ENCODE results near the gene SMAD3. TPM values are rescaled to one million over a fixed set of nuclear protein-coding genes. Genes with fewer than 3 reads are reported as not detected.

The SMAD3 gene
- total RNA-seq, 1 experiment from 2014 or later, result 99.5 TPM

- ChIA-PET POLR2A (ENCODE audit: unreplicated experiment) (interaction anchor here (0.7 to 0.8 kb wide), 2 partner anchors 72 to 127 kb away, joined by 3 to 4 read pairs; no protein-coding TSS in a partner anchor), CTCF (interaction anchor here (0.6 kb wide), 1 partner anchor 41 kb away, joined by 6 read pairs; no protein-coding TSS in a partner anchor)
- no TSS peak for BruUV-seq (replicated peaks)
- H3K27ac ChIP-seq, result peak overlapping the region; percentile 85
- TF ChIP-seq EZH2 (IDR thresholded peaks at IDR 0.05; ENCODE audit: low read depth) (no peak), CTCF (conservative IDR thresholded peaks at IDR 0.05) (no peak)
- no peaks in the 10 kb centered on the region for H3K9me3 ChIP-seq (ENCODE audit: insufficient read depth, low read depth)
- H3K4me1 ChIP-seq (replicated peaks; ENCODE audit: insufficient read depth), result peaks cover 60% of the 10 kb centered on the region
- H2AFZ ChIP-seq, result no peak overlapping the region
- no peaks in the 10 kb centered on the region for H4K20me1 ChIP-seq (ENCODE audit: insufficient read depth)
- no peaks in the 10 kb centered on the region for H3K27me3 ChIP-seq (ENCODE audit: insufficient read depth, low read depth)
- intact Hi-C loops (cut with micrococcal nuclease; ENCODE audit: unreplicated experiment), result loop anchor here (5.0 kb wide), 1 partner anchor 228 kb away; no protein-coding TSS in a partner anchor
- H3K79me2 ChIP-seq (ENCODE audit: low read depth), result peaks cover 65% of the 10 kb centered on the region
- DNase-seq, result no peak
- peaks cover 18% of the 10 kb centered on the region for H3K36me3 ChIP-seq (ENCODE audit: low read depth)
- H3K4me2 ChIP-seq, result peak overlapping the region; percentile 30; the same call in 1 of the 2 replicates
- no peaks in the 10 kb centered on the region for H3K9me2 ChIP-seq (ENCODE audit: insufficient read depth)
- H3F3A ChIP-seq (ENCODE audit: insufficient read depth, low read depth), result peaks cover 76% of the 10 kb centered on the region
- H3K4me3 ChIP-seq, result no peak overlapping the region
Observed at GRCh38 chr15:67175643-67176071, 110.3 kb downstream of the SMAD3 start.

- POLR2A ChIA-PET (ENCODE audit: unreplicated experiment), result no interaction called here
- no TSS peak for BruUV-seq (replicated peaks)
Observed at GRCh38 chr15:67176195-67176971, 111.0 kb downstream of the SMAD3 start.

GRCh38 chr15:67177752-67178151, 112.3 kb downstream of the SMAD3 start:
- POLR2A ChIA-PET (ENCODE audit: unreplicated experiment), result no interaction called here
- no peaks in the 10 kb centered on the region for H4K20me1 ChIP-seq (ENCODE audit: insufficient read depth)
- peak overlapping the region; percentile 50 for H3K27ac ChIP-seq
- intact Hi-C loops (cut with micrococcal nuclease; ENCODE audit: unreplicated experiment), result loop anchor here (1.0 to 5.0 kb wide), 6 partner anchors 27 to 230 kb away; no protein-coding TSS in a partner anchor
- H3K79me2 ChIP-seq (ENCODE audit: low read depth), result peaks cover 58% of the 10 kb centered on the region
- H3K27me3 ChIP-seq (ENCODE audit: insufficient read depth, low read depth), result no peaks in the 10 kb centered on the region
- BruUV-seq (replicated peaks), result no TSS peak
- no peaks in the 10 kb centered on the region for H3K9me3 ChIP-seq (ENCODE audit: insufficient read depth, low read depth)
- H2AFZ ChIP-seq, result no peak overlapping the region
- H3K4me2 ChIP-seq, result 0 out of 2 replicates have a peak overlapping the region, but pooled peaks have one; percentile 16
- TF ChIP-seq CTCF (conservative IDR thresholded peaks at IDR 0.05) (no peak), EZH2 (IDR thresholded peaks at IDR 0.05; ENCODE audit: low read depth) (no peak)
- H3K4me1 ChIP-seq (replicated peaks; ENCODE audit: insufficient read depth), result peaks cover 55% of the 10 kb centered on the region
- H3F3A ChIP-seq (ENCODE audit: insufficient read depth, low read depth), result peaks cover 70% of the 10 kb centered on the region
- no peak for DNase-seq
- CTCF ChIA-PET, result interaction anchor here (0.7 kb wide), 1 partner anchor 256 kb away, joined by 3 read pairs; no protein-coding TSS in a partner anchor
- no peaks in the 10 kb centered on the region for H3K9me2 ChIP-seq (ENCODE audit: insufficient read depth)
- no peak overlapping the region for H3K4me3 ChIP-seq
- H3K36me3 ChIP-seq (ENCODE audit: low read depth), result peaks cover 5% of the 10 kb centered on the region

More at GRCh38 chr15:67176195-67176971, 111.0 kb downstream of the SMAD3 start:
- Histone ChIP-seq H3K9me3 (ENCODE audit: insufficient read depth, low read depth) (no peaks in the 10 kb centered on the region), H3K79me2 (ENCODE audit: low read depth) (peaks cover 57% of the 10 kb centered on the region), H3K27me3 (ENCODE audit: insufficient read depth, low read depth) (no peaks in the 10 kb centered on the region), H3K9me2 (ENCODE audit: insufficient read depth) (no peaks in the 10 kb centered on the region), H3K36me3 (ENCODE audit: low read depth) (peaks cover 10% of the 10 kb centered on the region; the same call in 1 of the 2 replicates), H3K4me2 (no peak overlapping the region), H3K4me3 (no peak overlapping the region), H3F3A (ENCODE audit: insufficient read depth, low read depth) (peaks cover 73% of the 10 kb centered on the region), H2AFZ (no peak overlapping the region), H4K20me1 (ENCODE audit: insufficient read depth) (no peaks in the 10 kb centered on the region), H3K27ac (peak overlapping the region; percentile 85; the same call in 1 of the 2 replicates), H3K4me1 (replicated peaks; ENCODE audit: insufficient read depth) (peaks cover 60% of the 10 kb centered on the region)
- TF ChIP-seq EZH2 (IDR thresholded peaks at IDR 0.05; ENCODE audit: low read depth) (no peak), CTCF (conservative IDR thresholded peaks at IDR 0.05) (no peak)
- no peak for DNase-seq
- CTCF ChIA-PET, result no interaction called here
- intact Hi-C loops (cut with micrococcal nuclease; ENCODE audit: unreplicated experiment), result loop anchor here (5.0 kb wide), 1 partner anchor 229 kb away; no protein-coding TSS in a partner anchor

Measured in PC-9 (cell line).